BE2C (cell line): ENCODE results near the gene PER3.
"Not testable (repeated sequence)": the region's sequence is repeated elsewhere in the genome, so short reads cannot be mapped to it uniquely, and the experiment has no call there.

Experiments used
- DNase-seq: peaks from one replicate; pipeline ENCODE4 v3.0.0-alpha.2; 2020
- H3K27me3 ChIP-seq: fragments of 250-450 bp; sonication (Bioruptor Pico); 2 replicates; pipeline ENCODE4 v1.5.1; 2020; ENCODE audit warnings: mild to moderate bottlenecking
- H3K36me3 ChIP-seq: fragments of 250-450 bp; sonication (Bioruptor Pico); 2 replicates; pipeline ENCODE4 v1.5.1; 2020; ENCODE audit warnings: mild to moderate bottlenecking
- H3K4me1 ChIP-seq: fragments of 250-450 bp; sonication (Bioruptor Pico); 2 replicates; pipeline ENCODE4 v1.5.1; 2020
- H3K4me3 ChIP-seq: 2 replicates; pipeline ENCODE4 v1.5.1; 2011; ENCODE audit warnings: low read depth, low read length
- H3K9me3 ChIP-seq: fragments of 250-450 bp; sonication (Bioruptor Pico); 2 replicates; pipeline ENCODE4 v1.5.1; 2020
- CTCF ChIP-seq: IDR thresholded peaks from 2 replicates; pipeline ENCODE4 v1.5.1; 2012; ENCODE audit warnings: mild to moderate bottlenecking, low read depth, low read length

Gene PER3

DNA sequence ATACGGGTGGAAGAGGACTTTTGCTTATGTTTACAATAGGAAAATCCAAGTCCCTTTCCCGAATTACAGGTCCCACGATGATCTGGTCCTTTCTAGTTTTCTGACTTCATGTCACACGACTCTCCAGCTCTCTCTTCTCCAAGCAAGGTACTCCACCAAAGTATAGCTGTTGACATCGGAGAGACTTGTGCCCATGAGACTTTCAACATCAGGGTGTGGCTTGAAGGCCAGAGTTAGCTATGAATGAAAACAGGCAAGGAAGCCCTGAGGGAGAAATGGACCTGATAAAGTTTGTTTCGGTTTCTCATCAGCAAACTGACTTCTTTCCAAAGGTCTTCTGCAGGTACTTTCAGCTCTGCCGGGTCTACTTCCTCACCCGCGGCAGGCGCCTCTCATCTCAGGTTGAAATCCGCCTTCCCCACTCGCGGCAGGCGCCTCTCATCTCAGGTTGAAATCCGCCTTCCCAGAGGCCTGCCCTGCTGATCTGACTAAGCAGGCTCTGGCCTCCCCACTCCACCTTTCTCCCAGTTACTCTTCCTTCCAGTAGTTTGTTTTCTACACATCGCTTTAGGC lies 2.1 kb upstream of the PER3 start:
- Histone ChIP-seq H3K27me3 (no peaks in the 10 kb centered on the region), H3K4me1 (no peaks in the 10 kb centered on the region), H3K36me3 (no peaks in the 10 kb centered on the region), H3K4me3 (no peak overlapping the region), H3K9me3 (peaks cover 6% of the 10 kb centered on the region)
- TF ChIP-seq CTCF: no peak
- no peak for DNase-seq

- TF ChIP-seq CTCF: no peak
- Histone ChIP-seq H3K4me3 (peak overlapping the region; percentile 52), H3K27me3 (no peaks in the 10 kb centered on the region), H3K9me3 (peaks cover 6% of the 10 kb centered on the region), H3K36me3 (no peaks in the 10 kb centered on the region), H3K4me1 (no peaks in the 10 kb centered on the region)
- DNase-seq: peak; percentile 72
Observed at GRCh38 chr1:7783178-7783711, 846 bp upstream of the PER3 start.

DNA sequence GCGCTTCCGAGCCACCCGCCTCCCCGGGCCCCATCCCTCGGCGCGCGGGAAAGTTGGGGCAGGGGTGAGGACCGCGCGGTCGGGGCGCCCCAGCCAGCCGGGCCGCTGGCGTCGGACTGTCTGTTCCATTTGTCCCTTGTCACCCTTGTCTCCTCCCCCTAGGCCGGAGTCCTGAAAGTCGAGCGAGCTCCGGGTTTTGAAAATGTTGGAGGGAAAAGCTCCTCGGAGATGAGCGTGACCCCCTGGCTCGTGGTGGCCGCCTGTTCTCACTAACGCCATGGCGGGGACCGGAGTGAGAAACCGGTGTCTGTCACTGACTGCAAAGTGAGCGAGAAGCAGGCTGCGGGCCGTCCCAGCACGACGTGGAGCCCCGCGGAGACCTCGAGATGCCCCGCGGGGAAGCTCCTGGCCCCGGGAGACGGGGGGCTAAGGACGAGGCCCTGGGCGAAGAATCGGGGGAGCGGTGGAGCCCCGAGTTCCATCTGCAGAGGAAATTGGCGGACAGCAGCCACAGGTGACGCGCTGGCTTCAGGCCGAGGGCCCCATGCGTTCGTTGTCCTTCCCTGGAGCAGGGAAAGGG lies 491 bp downstream of the PER3 start:
- Histone ChIP-seq H3K4me1 (no peaks in the 10 kb centered on the region), H3K36me3 (no peaks in the 10 kb centered on the region), H3K4me3 (no peak overlapping the region), H3K27me3 (no peaks in the 10 kb centered on the region), H3K9me3 (peaks cover 6% of the 10 kb centered on the region)
- no peak for DNase-seq
- no peak for TF ChIP-seq CTCF

- no peak for DNase-seq
- Histone ChIP-seq H3K36me3 (no peaks in the 10 kb centered on the region), H3K27me3 (no peaks in the 10 kb centered on the region), H3K4me3 (no peak overlapping the region), H3K4me1 (no peaks in the 10 kb centered on the region), H3K9me3 (peaks cover 6% of the 10 kb centered on the region)
- TF ChIP-seq CTCF: no peak
Observed at GRCh38 chr1:7785108-7785507, 1.0 kb downstream of the PER3 start.

GRCh38 chr1:7786795-7787194 lies 2.7 kb downstream of the PER3 start:
- Histone ChIP-seq H3K4me1 (no peaks in the 10 kb centered on the region), H3K36me3 (no peaks in the 10 kb centered on the region), H3K9me3 (peaks cover 6% of the 10 kb centered on the region), H3K27me3 (no peaks in the 10 kb centered on the region), H3K4me3 (no peak overlapping the region)
- no peak for DNase-seq
- TF ChIP-seq CTCF: no peak

DNA sequence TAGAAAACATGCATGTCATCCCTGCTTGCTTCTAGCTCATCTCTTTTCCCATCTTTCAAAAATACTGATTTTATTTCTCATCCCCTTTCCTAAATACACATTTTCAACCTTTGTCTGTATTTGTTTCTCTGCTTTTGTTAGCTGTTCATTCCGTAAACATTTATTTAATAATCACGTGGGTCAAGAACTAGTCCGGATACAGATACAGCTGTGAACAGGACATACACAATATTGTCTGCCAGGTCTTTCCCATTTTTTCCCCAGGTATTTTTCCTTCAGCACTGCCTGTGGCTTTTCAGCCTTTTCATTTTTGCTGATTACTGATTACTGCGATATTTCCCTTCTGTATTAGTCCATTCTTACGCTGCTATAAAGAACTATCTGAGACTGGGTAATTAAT lies 5.7 kb downstream of the PER3 start:
- TF ChIP-seq CTCF: no peak

GRCh38 chr1:7791027-7791426 lies 6.9 kb downstream of the PER3 start:
- not testable (repeated sequence) for H3K27me3 ChIP-seq, H3K4me1 ChIP-seq, H3K4me3 ChIP-seq, DNase-seq, H3K9me3 ChIP-seq, H3K36me3 ChIP-seq

More for the DNA sequence above, 5.7 kb downstream of the PER3 start:
- no peak overlapping the region for H3K4me3 ChIP-seq
- DNase-seq: no peak
- no peaks in the 10 kb centered on the region for H3K9me3 ChIP-seq
- no peaks in the 10 kb centered on the region for H3K4me1 ChIP-seq
- no peaks in the 10 kb centered on the region for H3K36me3 ChIP-seq
- H3K27me3 ChIP-seq: no peaks in the 10 kb centered on the region
